Activated CD8-positive, alpha-beta T cell treated with anti-CD3 and anti-CD28 coated beads for 36 hours (primary cell): ENCODE measurements around the gene NR1H4. TPM values are rescaled to one million over a fixed set of nuclear protein-coding genes. Genes with fewer than 3 reads are reported as not detected.

Source experiments
- ATAC-seq: fragments of 200-7000 bp; cut with Tn5 transposase; one replicate; pipeline ENCODE4 v1.10.0; 2021; ENCODE audit warnings: mild to moderate bottlenecking, moderate library complexity
- CTCF ChIA-PET: fragments of 350-600 bp; sonication (Branson Sonifier 250); formaldehyde crosslinking; loops from one replicate; lab custom pipeline; 2021; ENCODE audit warnings: antibody characterized with exemption; lab: Charles Lee
- POLR2A ChIA-PET: fragments of 350-600 bp; sonication (Branson Sonifier 250); formaldehyde crosslinking; loops from one replicate; lab custom pipeline; 2021; ENCODE audit warnings: antibody characterized with exemption; lab: Charles Lee
- DNase-seq: peaks from one replicate; pipeline ENCODE4 v3.0.0-alpha.2; 2020
- H3K27ac Mint-ChIP-seq: one replicate; pipeline ENCODE4 v1.8.0; 2021; ENCODE audit warnings: mild to moderate bottlenecking, mixed read lengths
- H3K27me3 Mint-ChIP-seq: one replicate; pipeline ENCODE4 v1.8.0; 2021; ENCODE audit warnings: mixed read lengths
- H3K36me3 Mint-ChIP-seq: one replicate; pipeline ENCODE4 v1.8.0; 2021; ENCODE audit warnings: low read depth, mixed read lengths
- H3K4me1 Mint-ChIP-seq: one replicate; pipeline ENCODE4 v1.8.0; 2021; ENCODE audit warnings: low read depth, mixed read lengths
- H3K4me3 Mint-ChIP-seq: one replicate; pipeline ENCODE4 v1.8.0; 2021; ENCODE audit warnings: mild to moderate bottlenecking, moderate library complexity, mixed read lengths
- H3K9me3 Mint-ChIP-seq: one replicate; pipeline ENCODE4 v1.8.0; 2021; ENCODE audit warnings: mixed read lengths
- intact Hi-C: fragments of 100-400 bp; cut with micrococcal nuclease; formaldehyde crosslinking; loops from one replicate; pipeline ENCODE4 v1.10.0; 2022
- total RNA-seq, 2 experiments: library from RNA; stranded (reverse); gene quantifications; one replicate each; pipeline ENCODE4 v1.2.3, GENCODE V29; 2021
- TF ChIP-seq, protein P1 (sequence below): fragments of 200-600 bp; IDR thresholded peaks from one replicate; pipeline ENCODE4 v1.8.0; 2022; ENCODE audit warnings: antibody characterized with exemption, mild to moderate bottlenecking

The NR1H4 gene
- total RNA-seq, 2 experiments from 2014 or later: not detected

DNA sequence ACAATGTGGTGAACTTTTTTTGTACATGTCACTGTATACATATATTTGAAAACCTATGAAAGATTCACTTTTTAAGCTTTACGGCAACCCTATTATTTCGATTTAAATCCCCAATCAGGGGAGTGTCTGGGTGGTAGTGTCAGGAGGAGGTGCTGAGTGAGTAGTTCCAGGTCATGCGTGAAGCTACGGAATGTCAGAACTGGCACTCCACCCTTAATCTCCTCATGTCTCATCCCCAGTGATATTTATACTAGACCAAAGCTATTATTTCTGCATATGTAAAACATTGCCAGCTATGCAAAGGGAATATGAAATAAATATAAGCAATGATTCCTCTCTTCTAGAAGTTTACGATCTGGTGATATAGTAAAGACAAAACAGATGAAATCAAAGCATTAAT is 12.3 kb downstream of the NR1H4 start:
- intact Hi-C loops: no loop called here
- Mint-ChIP-seq H3K27ac (no peak overlapping the region), H3K9me3 (no peaks in the 10 kb centered on the region), H3K4me3 (no peak overlapping the region), H3K4me1 (no peaks in the 10 kb centered on the region), H3K36me3 (no peaks in the 10 kb centered on the region), H3K27me3 (peaks cover 5% of the 10 kb centered on the region)
- no peak for ATAC-seq
- POLR2A ChIA-PET: no interaction called here
- TF ChIP-seq, protein P1, sequence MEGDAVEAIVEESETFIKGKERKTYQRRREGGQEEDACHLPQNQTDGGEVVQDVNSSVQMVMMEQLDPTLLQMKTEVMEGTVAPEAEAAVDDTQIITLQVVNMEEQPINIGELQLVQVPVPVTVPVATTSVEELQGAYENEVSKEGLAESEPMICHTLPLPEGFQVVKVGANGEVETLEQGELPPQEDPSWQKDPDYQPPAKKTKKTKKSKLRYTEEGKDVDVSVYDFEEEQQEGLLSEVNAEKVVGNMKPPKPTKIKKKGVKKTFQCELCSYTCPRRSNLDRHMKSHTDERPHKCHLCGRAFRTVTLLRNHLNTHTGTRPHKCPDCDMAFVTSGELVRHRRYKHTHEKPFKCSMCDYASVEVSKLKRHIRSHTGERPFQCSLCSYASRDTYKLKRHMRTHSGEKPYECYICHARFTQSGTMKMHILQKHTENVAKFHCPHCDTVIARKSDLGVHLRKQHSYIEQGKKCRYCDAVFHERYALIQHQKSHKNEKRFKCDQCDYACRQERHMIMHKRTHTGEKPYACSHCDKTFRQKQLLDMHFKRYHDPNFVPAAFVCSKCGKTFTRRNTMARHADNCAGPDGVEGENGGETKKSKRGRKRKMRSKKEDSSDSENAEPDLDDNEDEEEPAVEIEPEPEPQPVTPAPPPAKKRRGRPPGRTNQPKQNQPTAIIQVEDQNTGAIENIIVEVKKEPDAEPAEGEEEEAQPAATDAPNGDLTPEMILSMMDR: no peak
- no peak for DNase-seq
- CTCF ChIA-PET: no interaction called here

DNA sequence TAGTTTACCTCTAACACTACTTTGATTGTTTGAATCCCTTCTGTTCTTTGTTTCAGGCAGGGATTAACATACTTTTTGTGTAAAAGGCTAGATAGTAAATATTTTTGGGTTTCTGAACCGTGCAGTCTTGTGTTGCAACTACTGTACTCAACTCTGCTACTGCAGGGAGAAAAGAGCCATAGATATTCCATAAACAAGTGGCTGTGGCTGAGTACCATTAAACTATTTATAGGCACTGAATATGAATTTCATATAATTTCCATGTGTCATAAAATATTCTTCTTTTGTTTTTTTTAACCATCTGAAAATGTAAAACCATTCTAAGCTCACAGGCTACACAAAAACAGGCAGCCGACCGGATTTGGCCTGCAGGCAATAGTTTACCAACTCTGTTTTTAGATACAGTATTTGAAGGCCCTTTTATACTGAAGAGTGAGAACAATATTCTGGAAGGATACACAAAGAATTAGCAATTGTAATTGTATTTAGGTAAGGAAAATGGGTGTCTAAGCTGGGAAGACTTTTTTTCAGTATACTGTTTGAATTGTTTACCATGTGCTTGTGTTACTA is 15.7 kb downstream of the NR1H4 start:
- Mint-ChIP-seq H3K27me3 (peaks cover 6% of the 10 kb centered on the region), H3K27ac (no peak overlapping the region), H3K36me3 (no peaks in the 10 kb centered on the region), H3K9me3 (no peaks in the 10 kb centered on the region), H3K4me1 (no peaks in the 10 kb centered on the region), H3K4me3 (no peak overlapping the region)
- ChIA-PET POLR2A (no interaction called here), CTCF (interaction anchor here (1.2 kb wide), 1 partner anchor 20 kb away, joined by 3 read pairs; no protein-coding TSS in a partner anchor)
- intact Hi-C loops: no loop called here
- no peak for ATAC-seq
- TF ChIP-seq, protein P1: no peak
- no peak for DNase-seq

DNA sequence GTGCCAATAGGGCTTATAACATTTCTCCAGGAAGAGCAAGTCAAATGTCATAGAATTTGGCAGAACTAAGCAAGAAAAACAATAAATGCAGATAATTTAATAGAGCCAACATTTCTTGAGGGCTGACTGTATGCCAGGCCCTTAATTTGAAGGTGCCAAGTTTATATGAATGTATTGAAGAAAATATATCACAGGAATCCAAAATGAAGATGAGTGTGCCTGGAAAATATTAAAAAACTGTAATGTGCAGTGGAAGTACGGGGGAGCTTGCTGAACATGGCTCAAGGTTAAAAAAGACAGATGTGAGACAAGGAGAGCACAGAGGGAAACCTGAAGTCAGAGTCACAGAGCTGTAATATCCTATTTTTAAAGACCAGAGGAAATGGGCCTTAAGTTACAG is 16.4 kb downstream of the NR1H4 start:
- Mint-ChIP-seq H3K9me3 (no peaks in the 10 kb centered on the region), H3K36me3 (no peaks in the 10 kb centered on the region), H3K27ac (no peak overlapping the region), H3K4me1 (no peaks in the 10 kb centered on the region), H3K27me3 (peaks cover 4% of the 10 kb centered on the region), H3K4me3 (no peak overlapping the region)
- CTCF ChIA-PET: interaction anchor here (1.2 kb wide), 1 partner anchor 21 kb away, joined by 3 read pairs; no protein-coding TSS in a partner anchor
- intact Hi-C loops: no loop called here
- POLR2A ChIA-PET: no interaction called here
- DNase-seq (no peak), ATAC-seq (no peak)
- TF ChIP-seq, protein P1: no peak

DNA sequence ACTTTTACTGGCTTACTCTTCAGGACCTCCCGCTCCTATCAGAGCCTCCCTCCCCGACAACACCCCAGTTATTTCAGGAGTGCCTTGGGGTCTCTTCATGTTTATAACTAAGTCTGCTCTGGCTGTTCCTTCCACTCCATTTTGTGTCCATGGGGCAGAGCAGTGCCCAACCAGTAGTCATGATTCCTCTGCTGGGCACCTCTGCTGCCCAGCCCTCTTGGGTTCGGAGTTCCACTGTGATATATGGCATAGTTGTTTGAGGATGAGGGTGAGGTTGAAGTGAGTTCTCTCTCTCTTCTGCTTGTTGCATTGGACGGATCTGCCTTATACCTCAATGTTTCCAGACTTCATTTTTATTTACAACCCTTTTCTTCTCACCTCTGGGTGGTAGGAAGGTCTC is 17.4 kb downstream of the NR1H4 start:
- Mint-ChIP-seq H3K36me3 (no peaks in the 10 kb centered on the region), H3K9me3 (no peaks in the 10 kb centered on the region), H3K27me3 (peaks cover 4% of the 10 kb centered on the region), H3K4me3 (no peak overlapping the region), H3K4me1 (no peaks in the 10 kb centered on the region), H3K27ac (no peak overlapping the region)
- TF ChIP-seq, protein P1: no peak
- ChIA-PET CTCF (no interaction called here), POLR2A (no interaction called here)
- ATAC-seq (no peak), DNase-seq (no peak)
- intact Hi-C loops: no loop called here

DNA sequence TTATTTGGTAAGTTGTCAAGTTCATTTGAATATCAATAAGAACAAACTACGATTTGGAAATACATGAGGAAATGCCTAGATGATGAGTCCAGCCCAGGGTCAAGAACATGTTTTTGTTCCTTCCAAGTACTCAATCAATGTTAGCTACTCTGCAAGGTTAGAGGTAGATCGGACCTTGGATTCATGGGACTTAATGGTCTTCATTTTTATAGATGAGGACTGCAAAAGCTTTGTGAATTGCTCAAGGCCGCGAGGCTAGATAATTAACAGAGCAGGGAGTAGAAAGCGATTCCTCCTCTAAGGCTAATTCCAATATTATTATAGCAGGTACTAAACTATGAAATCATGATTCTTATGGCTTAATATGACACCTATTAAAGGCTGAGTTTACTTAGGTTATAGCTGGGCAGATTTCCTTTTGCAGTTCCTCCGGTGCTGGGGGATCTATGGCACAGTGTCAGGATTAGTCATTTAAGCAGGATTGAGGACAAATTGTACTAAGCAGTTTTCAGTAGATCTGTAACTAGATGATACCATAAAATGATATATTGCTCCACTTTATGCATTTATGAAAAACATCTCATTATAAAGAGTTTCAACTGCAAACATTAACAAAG is 19.8 kb downstream of the NR1H4 start:
- H3K9me3 Mint-ChIP-seq: no peaks in the 10 kb centered on the region
- H3K36me3 Mint-ChIP-seq: no peaks in the 10 kb centered on the region
- peaks cover 2% of the 10 kb centered on the region for H3K27me3 Mint-ChIP-seq
- ChIA-PET CTCF (no interaction called here), POLR2A (no interaction called here)
- H3K4me3 Mint-ChIP-seq: no peak overlapping the region
- no peaks in the 10 kb centered on the region for H3K4me1 Mint-ChIP-seq
- intact Hi-C loops: no loop called here
- no peak overlapping the region for H3K27ac Mint-ChIP-seq
- TF ChIP-seq, protein P1: no peak
- DNase-seq (no peak), ATAC-seq (no peak)
